ENCODE measurements around the gene UBL4A. TPM values are rescaled to one million over a fixed set of nuclear protein-coding genes. Genes with fewer than 3 reads are reported as not detected.

UBL4A gene
- polyA plus RNA-seq, 1 of the 3 experiments (the other 2 are of a cell fraction): 27.8 TPM

- ChIA-PET CTCF (interaction anchor here (2.1 kb wide), 1 partner anchor 36 kb away, joined by 6 read pairs; the partner anchor contains the start of gene RPL10), POLR2A (interaction anchor here (0.7 to 1.0 kb wide), 2 partner anchors 14 to 23 kb away, joined by 3 read pairs; no protein-coding TSS in a partner anchor)
- Histone ChIP-seq H3K9me3 (no peaks in the 10 kb centered on the region), H3K79me2 (ENCODE audit: insufficient read depth) (peaks cover 33% of the 10 kb centered on the region), H3K4me3 (ENCODE audit: low read depth in 2 of 2, low read length in 1 of 2) (no peak overlapping the region), H3K27me3 (ENCODE audit: insufficient read depth) (peaks cover 8% of the 10 kb centered on the region), H3K36me3 (replicated peaks in 1 of 2; ENCODE audit: control insufficient read depth in 1 of 2, insufficient read depth in 2 of 2, low read length in 1 of 2) (peaks cover 0 to 15% of the 10 kb centered on the region in 2 experiments), H3K9ac (no peak overlapping the region), H3K9me2 (no peaks in the 10 kb centered on the region), H3K27ac (ENCODE audit: low read depth in 2 of 2, low read length in 1 of 2) (no peak overlapping the region), H3K4me1 (ENCODE audit: control insufficient read depth in 1 of 2, insufficient read depth in 2 of 2, low read depth in 1 of 2, low read length in 1 of 2) (peaks cover 0 to 16% of the 10 kb centered on the region in 2 experiments; a peak in 1 of 4 replicates), H4K20me1 (ENCODE audit: insufficient read depth) (peaks cover 21% of the 10 kb centered on the region; the same call in 1 of the 2 replicates), H3F3A (replicated peaks; ENCODE audit: insufficient read depth) (no peaks in the 10 kb centered on the region), H2AFZ (ENCODE audit: low read depth) (no peak overlapping the region), H3K4me2 (no peak overlapping the region)
- no peak for DNase-seq
- TF ChIP-seq GABPA (IDR thresholded peaks at IDR 0.05; ENCODE audit: low read depth): no peak
- TF ChIP-seq PBX3 (IDR thresholded peaks at IDR 0.05): no peak
- TF ChIP-seq YY1 (IDR thresholded peaks at IDR 0.05; ENCODE audit: low read depth): no peak
- TF ChIP-seq RXRA (IDR thresholded peaks at IDR 0.05; ENCODE audit: borderline replicate concordance, low read depth): no peak
- no peak for TF ChIP-seq RCOR1 (IDR thresholded peaks at IDR 0.05; ENCODE audit: low read length)
- TF ChIP-seq IRF3 (IDR thresholded peaks at IDR 0.05; ENCODE audit: low read depth, low read length): no peak
- no peak for TF ChIP-seq RFX5 (IDR thresholded peaks at IDR 0.05; ENCODE audit: low read length)
- TF ChIP-seq TAF1 (IDR thresholded peaks at IDR 0.05; ENCODE audit: borderline replicate concordance, low read depth, low read length): no peak
- TF ChIP-seq ZBTB33 (IDR thresholded peaks at IDR 0.05; ENCODE audit: borderline replicate concordance, low read depth): no peak
- TF ChIP-seq MAX (IDR thresholded peaks at IDR 0.05; ENCODE audit: low read depth): no peak
- no peak for TF ChIP-seq CHD2 (IDR thresholded peaks at IDR 0.05; ENCODE audit: low read length, partially characterized antibody)
- TF ChIP-seq MEF2A (IDR thresholded peaks at IDR 0.05; ENCODE audit: borderline replicate concordance, low read depth): no peak
- 75% methylated on average over 15 of the region's 19 CpGs for WGBS (ENCODE audit: low lambda C conversion rate)
Measured at GRCh38 chrX:154435171-154435733, 51.2 kb downstream of the UBL4A start.
